SK-N-MC (cell line): ENCODE data around the gene ADAM8.

Experiments
- DNase-seq: peaks from one replicate; pipeline ENCODE4 v3.0.0-alpha.2; 2011; ENCODE audit warnings: low read depth, low spot score
- H3K27ac ChIP-seq: fragments of 200-600 bp; sonication (generic); 2 replicates; pipeline ENCODE4 v1.5.1; 2016; ENCODE audit warnings: mixed run types
- H3K36me3 ChIP-seq: fragments of 200-600 bp; sonication (generic); 2 replicates; pipeline ENCODE4 v1.6.1; 2017; ENCODE audit warnings: antibody characterized with exemption, low read length, mixed read lengths; ENCODE audit not compliant: insufficient read depth
- H3K4me3 ChIP-seq: fragments of 200-600 bp; sonication (generic); 2 replicates; pipeline ENCODE4 v1.5.1; 2016
- H3K9ac ChIP-seq: fragments of 200-600 bp; sonication (generic); 2 replicates; pipeline ENCODE4 v1.8.0; 2017; ENCODE audit warnings: mixed run types, mixed read lengths; ENCODE audit not compliant: insufficient read length
- H3K9me3 ChIP-seq: fragments of 200-600 bp; sonication (generic); 2 replicates; pipeline ENCODE4 v1.6.1; 2017; ENCODE audit warnings: low read depth, mild to moderate bottlenecking, antibody characterized with exemption, low read length, moderate library complexity, mixed read lengths
- EZH2 ChIP-seq: fragments of 200-600 bp; sonication (generic); IDR thresholded peaks from one replicate; pipeline ENCODE4 v1.6.1; 2017; ENCODE audit warnings: antibody characterized with exemption
- FOXP2 ChIP-seq: optimal IDR thresholded peaks from 2 replicates; pipeline ENCODE3; 2011; ENCODE audit warnings: mild to moderate bottlenecking, moderate library complexity; ENCODE audit not compliant: insufficient read depth; ENCODE audit errors: extremely low read length, control extremely low read depth
- POLR2AphosphoS5 ChIP-seq: IDR thresholded peaks from 2 replicates; pipeline ENCODE4 v1.6.1; 2012; ENCODE audit warnings: mild to moderate bottlenecking, low read depth, low read length, borderline replicate concordance

Gene ADAM8

GRCh38 chr10:133231946-133232574 is 44.6 kb downstream of the ADAM8 start:
- no peak for DNase-seq
- H3K36me3 ChIP-seq = no peaks in the 10 kb centered on the region
- no peaks in the 10 kb centered on the region for H3K9me3 ChIP-seq
- TF ChIP-seq FOXP2 (no peak), EZH2 (no peak), POLR2AphosphoS5 (no peak)
- no peak overlapping the region for H3K4me3 ChIP-seq
- no peak overlapping the region for H3K9ac ChIP-seq
- H3K27ac ChIP-seq = no peak overlapping the region

DNA sequence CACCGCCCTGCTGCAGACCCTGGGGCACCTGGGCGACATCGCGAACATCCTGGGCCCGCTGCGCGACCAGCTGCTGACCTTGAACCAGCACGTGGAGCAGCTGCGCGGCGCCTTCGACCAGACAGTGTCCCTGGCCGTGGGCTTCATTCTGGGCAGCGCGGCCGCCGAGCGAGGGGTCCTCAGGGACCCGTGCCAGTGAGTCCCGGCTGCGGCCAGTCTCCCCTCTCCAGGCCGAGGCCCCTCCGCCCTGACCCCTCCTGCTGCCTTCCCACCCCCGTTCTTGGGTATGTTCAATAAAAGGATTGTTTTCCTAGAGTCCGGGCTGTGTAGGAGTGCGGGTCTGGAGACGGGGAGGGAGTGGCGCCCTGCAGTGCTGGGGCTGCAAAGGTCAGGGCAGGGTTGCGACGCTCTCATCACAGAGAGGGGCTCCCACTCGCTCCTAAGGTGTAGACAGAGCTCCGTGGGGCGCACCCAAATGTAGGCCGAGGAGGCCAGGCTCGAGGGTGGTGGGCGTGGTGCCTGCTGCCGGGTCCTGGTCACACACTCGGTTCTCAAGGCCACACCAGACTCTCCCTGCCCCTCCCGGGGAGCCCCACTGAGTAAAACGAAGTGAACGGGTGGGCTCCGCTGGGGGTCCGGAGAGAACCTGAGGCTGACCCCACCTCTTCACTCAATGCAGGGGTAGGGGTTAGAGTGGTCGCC is 45.3 kb downstream of the ADAM8 start:
- no peak overlapping the region for H3K4me3 ChIP-seq
- no peak for TF ChIP-seq EZH2
- TF ChIP-seq FOXP2 = no peak
- TF ChIP-seq POLR2AphosphoS5 = no peak
- H3K36me3 ChIP-seq = no peaks in the 10 kb centered on the region
- no peaks in the 10 kb centered on the region for H3K9me3 ChIP-seq
- H3K27ac ChIP-seq = no peak overlapping the region
- H3K9ac ChIP-seq = no peak overlapping the region
- no peak for DNase-seq

- Histone ChIP-seq H3K27ac (no peak overlapping the region), H3K4me3 (no peak overlapping the region), H3K9me3 (no peaks in the 10 kb centered on the region), H3K36me3 (no peaks in the 10 kb centered on the region), H3K9ac (no peak overlapping the region)
- no peak for TF ChIP-seq POLR2AphosphoS5
- no peak for TF ChIP-seq FOXP2
- TF ChIP-seq EZH2 = no peak
- DNase-seq = no peak
Observed at GRCh38 chr10:133230387-133231195, 46.1 kb downstream of the ADAM8 start.

DNA sequence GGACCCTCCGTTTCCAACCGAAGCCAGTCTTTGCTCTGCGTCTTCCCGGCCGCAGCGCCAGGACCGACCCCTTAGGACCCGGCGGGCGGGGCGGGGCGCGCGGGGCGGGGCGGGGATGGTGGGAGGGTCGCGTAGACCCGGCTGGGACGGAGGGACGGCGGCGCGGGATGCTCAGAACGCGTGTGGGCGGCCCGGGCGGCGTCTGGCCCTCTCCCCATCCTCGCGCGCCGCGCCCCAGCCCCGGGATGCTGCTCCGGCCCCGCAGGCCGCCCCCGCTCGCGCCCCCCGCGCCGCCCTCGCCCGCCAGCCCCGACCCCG is 46.7 kb downstream of the ADAM8 start, which contains the start of gene UTF1:
Gene UTF1, plus strand, starts transcription at position 174 of the 318 bp plus-strand sequence. Its CDS starts 72 bp downstream, at position 246.
- H3K36me3 ChIP-seq = no peaks in the 10 kb centered on the region

GRCh38 chr10:133229265-133230043 is 47.2 kb downstream of the ADAM8 start:
- H3K27ac ChIP-seq = no peak overlapping the region
- H3K4me3 ChIP-seq = no peak overlapping the region
- H3K9me3 ChIP-seq = no peaks in the 10 kb centered on the region
- no peak for TF ChIP-seq POLR2AphosphoS5
- no peak overlapping the region for H3K9ac ChIP-seq
- no peaks in the 10 kb centered on the region for H3K36me3 ChIP-seq
- no peak for DNase-seq

More for the DNA sequence above, 46.7 kb downstream of the ADAM8 start, which contains the start of gene UTF1:
- no peak within 1 kb of the TSS for H3K4me3 ChIP-seq
- no peak for DNase-seq
- TF ChIP-seq FOXP2 (no peak), POLR2AphosphoS5 (no peak), EZH2 (no peak)
- no peak within 1 kb of the TSS for H3K27ac ChIP-seq
- no peak within 1 kb of the TSS for H3K9ac ChIP-seq
- H3K9me3 ChIP-seq = no peaks in the 10 kb centered on the region

DNA sequence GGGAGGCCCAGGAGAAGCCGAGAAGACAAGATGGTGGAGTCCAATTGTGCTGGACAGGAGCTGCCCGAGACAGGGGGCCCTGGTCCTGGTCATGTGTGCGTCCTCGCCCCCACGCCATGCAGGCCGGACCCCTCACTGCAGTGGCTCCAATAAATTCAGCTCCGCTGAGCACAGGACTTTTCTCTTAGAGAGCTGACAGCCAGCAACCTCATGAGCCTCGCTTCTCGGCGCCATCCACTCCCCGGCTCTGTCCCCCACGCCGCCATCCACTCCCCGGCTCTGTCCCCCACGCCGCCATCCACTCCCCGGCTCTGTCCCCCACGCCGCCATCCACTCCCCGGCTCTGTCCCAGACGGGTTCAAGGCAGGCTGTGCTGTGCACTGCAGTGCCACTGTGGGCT is 49.4 kb downstream of the ADAM8 start:
- no peak overlapping the region for H3K27ac ChIP-seq
- TF ChIP-seq FOXP2 (no peak), POLR2AphosphoS5 (no peak), EZH2 (no peak)
- DNase-seq = no peak
- H3K4me3 ChIP-seq = no peak overlapping the region
- H3K9me3 ChIP-seq = no peaks in the 10 kb centered on the region
- no peak overlapping the region for H3K9ac ChIP-seq
- H3K36me3 ChIP-seq = no peaks in the 10 kb centered on the region

DNA sequence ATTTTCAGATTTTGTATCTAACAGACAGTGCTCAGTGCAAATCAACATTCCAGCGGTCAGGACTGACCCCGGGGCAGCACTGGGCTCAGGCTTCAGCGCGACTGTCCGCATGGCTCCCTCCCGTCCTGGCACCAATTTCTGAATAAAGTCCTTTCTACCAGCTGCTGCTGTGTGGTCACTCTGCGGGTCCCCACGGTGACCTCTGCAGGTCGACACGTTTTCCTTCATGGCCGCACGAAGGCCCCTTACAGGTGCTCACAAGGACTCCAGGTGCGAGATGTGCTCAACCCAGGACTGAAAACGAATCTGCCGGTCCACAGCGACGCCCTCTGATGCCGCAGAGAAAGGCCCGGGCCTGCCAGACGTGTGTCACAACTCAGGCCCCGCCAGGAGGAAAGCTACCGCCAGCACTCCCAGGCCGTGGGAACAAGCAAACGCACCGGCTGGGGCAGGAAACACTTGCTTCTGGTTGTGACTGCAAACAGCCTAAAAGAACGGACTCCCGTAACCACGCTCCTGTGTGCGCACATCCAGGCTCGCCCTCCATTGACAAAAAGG is 50.3 kb downstream of the ADAM8 start:
- Histone ChIP-seq H3K36me3 (no peaks in the 10 kb centered on the region), H3K27ac (no peak overlapping the region), H3K9ac (no peak overlapping the region), H3K9me3 (no peaks in the 10 kb centered on the region), H3K4me3 (no peak overlapping the region)
- TF ChIP-seq EZH2 (no peak), POLR2AphosphoS5 (no peak), FOXP2 (no peak)
- no peak for DNase-seq

- Histone ChIP-seq H3K36me3 (no peaks in the 10 kb centered on the region), H3K9ac (no peak overlapping the region), H3K27ac (no peak overlapping the region), H3K4me3 (no peak overlapping the region), H3K9me3 (no peaks in the 10 kb centered on the region)
- TF ChIP-seq FOXP2 = no peak
- TF ChIP-seq EZH2 = no peak
- TF ChIP-seq POLR2AphosphoS5 = no peak
- DNase-seq = no peak
Observed at GRCh38 chr10:133225707-133226191, 50.9 kb downstream of the ADAM8 start.
